ENCODE data around the gene LRP1B. TPM values are rescaled to one million over a fixed set of nuclear protein-coding genes. Genes with fewer than 3 reads are reported as not detected.

Gene LRP1B
- polyA plus RNA-seq, 1 of the 3 experiments (the other 2 are of a cell fraction): 0.28 TPM

GRCh38 chr2:141737492-141738255 lies 393.1 kb downstream of the LRP1B start:
- POLR2A ChIA-PET: no interaction called here
- Histone ChIP-seq H3K27ac (ENCODE audit: low read depth in 2 of 2, low read length in 1 of 2) (no peak overlapping the region), H3K9ac (no peak overlapping the region), H3K27me3 (ENCODE audit: insufficient read depth) (no peaks in the 10 kb centered on the region), H2AFZ (ENCODE audit: low read depth) (no peak overlapping the region), H3K9me3 (no peaks in the 10 kb centered on the region), H3K4me1 (ENCODE audit: control insufficient read depth in 1 of 2, insufficient read depth in 2 of 2, low read depth in 1 of 2, low read length in 1 of 2) (no peaks in the 10 kb centered on the region), H3K36me3 (replicated peaks in 1 of 2; ENCODE audit: control insufficient read depth in 1 of 2, insufficient read depth in 2 of 2, low read length in 1 of 2) (no peaks in the 10 kb centered on the region), H3K79me2 (ENCODE audit: insufficient read depth) (no peaks in the 10 kb centered on the region), H3K4me3 (ENCODE audit: low read depth in 2 of 2, low read length in 1 of 2) (no peak overlapping the region), H3F3A (replicated peaks; ENCODE audit: insufficient read depth) (no peaks in the 10 kb centered on the region), H4K20me1 (ENCODE audit: insufficient read depth) (no peaks in the 10 kb centered on the region), H3K4me2 (no peak overlapping the region), H3K9me2 (no peaks in the 10 kb centered on the region)
- CTCF ChIA-PET: no interaction called here
- WGBS (ENCODE audit: low lambda C conversion rate): 30% methylated on average over 3 of the region's 3 CpGs
- TF ChIP-seq USF1 (IDR thresholded peaks at IDR 0.05; ENCODE audit: borderline replicate concordance, low read depth) (no peak), FOXM1 (IDR thresholded peaks at IDR 0.05; ENCODE audit: low read depth) (no peak), TCF12 (IDR thresholded peaks at IDR 0.05) (no peak), RFX5 (IDR thresholded peaks at IDR 0.05; ENCODE audit: low read length) (no peak), TAF1 (IDR thresholded peaks at IDR 0.05; ENCODE audit: borderline replicate concordance, low read depth, low read length) (no peak), CTCF (IDR thresholded peaks at IDR 0.05) (no peak), CHD2 (IDR thresholded peaks at IDR 0.05; ENCODE audit: low read length, partially characterized antibody) (no peak), SIN3A (IDR thresholded peaks at IDR 0.05; ENCODE audit: borderline replicate concordance, low read depth, low read length) (no peak), EP300 (IDR thresholded peaks at IDR 0.05; ENCODE audit: borderline replicate concordance in 1 of 2, low read depth in 1 of 2, low read length in 1 of 2) (no peak), MXI1 (IDR thresholded peaks at IDR 0.05; ENCODE audit: low read depth, low read length) (no peak), TEAD4 (IDR thresholded peaks at IDR 0.05; ENCODE audit: borderline replicate concordance, insufficient read depth) (no peak)
- TF ChIP-seq, protein P1, sequence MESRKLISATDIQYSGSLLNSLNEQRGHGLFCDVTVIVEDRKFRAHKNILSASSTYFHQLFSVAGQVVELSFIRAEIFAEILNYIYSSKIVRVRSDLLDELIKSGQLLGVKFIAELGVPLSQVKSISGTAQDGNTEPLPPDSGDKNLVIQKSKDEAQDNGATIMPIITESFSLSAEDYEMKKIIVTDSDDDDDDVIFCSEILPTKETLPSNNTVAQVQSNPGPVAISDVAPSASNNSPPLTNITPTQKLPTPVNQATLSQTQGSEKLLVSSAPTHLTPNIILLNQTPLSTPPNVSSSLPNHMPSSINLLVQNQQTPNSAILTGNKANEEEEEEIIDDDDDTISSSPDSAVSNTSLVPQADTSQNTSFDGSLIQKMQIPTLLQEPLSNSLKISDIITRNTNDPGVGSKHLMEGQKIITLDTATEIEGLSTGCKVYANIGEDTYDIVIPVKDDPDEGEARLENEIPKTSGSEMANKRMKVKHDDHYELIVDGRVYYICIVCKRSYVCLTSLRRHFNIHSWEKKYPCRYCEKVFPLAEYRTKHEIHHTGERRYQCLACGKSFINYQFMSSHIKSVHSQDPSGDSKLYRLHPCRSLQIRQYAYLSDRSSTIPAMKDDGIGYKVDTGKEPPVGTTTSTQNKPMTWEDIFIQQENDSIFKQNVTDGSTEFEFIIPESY (IDR thresholded peaks at IDR 0.05; ENCODE audit: borderline replicate concordance, low read depth): no peak
- TF ChIP-seq, protein P2, sequence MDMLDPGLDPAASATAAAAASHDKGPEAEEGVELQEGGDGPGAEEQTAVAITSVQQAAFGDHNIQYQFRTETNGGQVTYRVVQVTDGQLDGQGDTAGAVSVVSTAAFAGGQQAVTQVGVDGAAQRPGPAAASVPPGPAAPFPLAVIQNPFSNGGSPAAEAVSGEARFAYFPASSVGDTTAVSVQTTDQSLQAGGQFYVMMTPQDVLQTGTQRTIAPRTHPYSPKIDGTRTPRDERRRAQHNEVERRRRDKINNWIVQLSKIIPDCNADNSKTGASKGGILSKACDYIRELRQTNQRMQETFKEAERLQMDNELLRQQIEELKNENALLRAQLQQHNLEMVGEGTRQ (IDR thresholded peaks at IDR 0.05; ENCODE audit: borderline replicate concordance, low read depth, low read length): no peak
- TF ChIP-seq, protein P3, sequence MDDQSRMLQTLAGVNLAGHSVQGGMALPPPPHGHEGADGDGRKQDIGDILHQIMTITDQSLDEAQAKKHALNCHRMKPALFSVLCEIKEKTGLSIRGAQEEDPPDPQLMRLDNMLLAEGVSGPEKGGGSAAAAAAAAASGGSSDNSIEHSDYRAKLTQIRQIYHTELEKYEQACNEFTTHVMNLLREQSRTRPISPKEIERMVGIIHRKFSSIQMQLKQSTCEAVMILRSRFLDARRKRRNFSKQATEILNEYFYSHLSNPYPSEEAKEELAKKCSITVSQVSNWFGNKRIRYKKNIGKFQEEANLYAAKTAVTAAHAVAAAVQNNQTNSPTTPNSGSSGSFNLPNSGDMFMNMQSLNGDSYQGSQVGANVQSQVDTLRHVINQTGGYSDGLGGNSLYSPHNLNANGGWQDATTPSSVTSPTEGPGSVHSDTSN (IDR thresholded peaks at IDR 0.05): no peak
- no peak for DNase-seq
